DOHH2 (cell line): ENCODE data around the gene ARL4D.

Source experiments
- H3F3A ChIP-seq: fragments of 200-600 bp; sonication (generic), shearing (Covaris generic); 2 replicates; pipeline ENCODE4 v1.6.0; 2016; ENCODE audit warnings: antibody characterized with exemption, mild to moderate bottlenecking; ENCODE audit not compliant: control insufficient read depth, insufficient read depth
- H3K27ac ChIP-seq: fragments of 200-600 bp; sonication (generic); 2 replicates; pipeline ENCODE4 v1.5.1; 2014; ENCODE audit warnings: low read depth, mild to moderate bottlenecking, low read length, moderate library complexity
- H3K27me3 ChIP-seq: fragments of 200-600 bp; sonication (generic); 2 replicates; pipeline ENCODE4 v1.6.1; 2014; ENCODE audit warnings: mild to moderate bottlenecking, low read length, mixed read lengths; ENCODE audit not compliant: control insufficient read depth
- H3K36me3 ChIP-seq: fragments of 200-600 bp; sonication (generic); 2 replicates; pipeline ENCODE4 v1.6.1; 2014; ENCODE audit warnings: mild to moderate bottlenecking, low read length, moderate library complexity, mixed read lengths; ENCODE audit not compliant: control insufficient read depth
- H3K4me1 ChIP-seq: fragments of 200-600 bp; sonication (generic); 2 replicates; pipeline ENCODE4 v1.6.1; 2014; ENCODE audit warnings: mild to moderate bottlenecking, low read length, mixed read lengths; ENCODE audit not compliant: control insufficient read depth
- H3K4me2 ChIP-seq: fragments of 200-600 bp; sonication (generic); 2 replicates; pipeline ENCODE4 v1.6.0; 2014; ENCODE audit warnings: mild to moderate bottlenecking, low read length, moderate library complexity
- H3K4me3 ChIP-seq: fragments of 200-600 bp; sonication (generic); 2 replicates; pipeline ENCODE4 v1.5.1; 2014; ENCODE audit warnings: mild to moderate bottlenecking, low read length, mixed read lengths
- H3K79me2 ChIP-seq: fragments of 200-600 bp; sonication (generic); 2 replicates; pipeline ENCODE4 v1.6.1; 2014; ENCODE audit warnings: mild to moderate bottlenecking, low read length, mixed read lengths; ENCODE audit not compliant: control insufficient read depth
- H3K9me2 ChIP-seq: fragments of 200-600 bp; sonication (generic); replicated peaks from 2 replicates; pipeline ENCODE4 v1.6.1; 2014; ENCODE audit warnings: mild to moderate bottlenecking, low read length, mixed read lengths; ENCODE audit not compliant: control insufficient read depth
- H3K9me3 ChIP-seq: fragments of 200-600 bp; sonication (generic); 2 replicates; pipeline ENCODE4 v1.6.1; 2014; ENCODE audit warnings: antibody characterized with exemption, low read length, mixed read lengths; ENCODE audit not compliant: control insufficient read depth, insufficient read depth
- H4K20me1 ChIP-seq: fragments of 200-600 bp; sonication (generic); 2 replicates; pipeline ENCODE4 v1.6.0; 2014; ENCODE audit warnings: low read depth, mild to moderate bottlenecking, antibody characterized with exemption, low read length, moderate library complexity; ENCODE audit not compliant: control insufficient read depth, insufficient read depth
- EZH2phosphoT487 ChIP-seq: fragments of 200-600 bp; sonication (generic); IDR thresholded peaks from 2 replicates; pipeline ENCODE4 v1.6.1; 2017; ENCODE audit warnings: borderline replicate concordance, mild to moderate bottlenecking, antibody characterized with exemption, low read length, moderate library complexity, mixed read lengths
- TF ChIP-seq, protein P1 (sequence below): fragments of 200-600 bp; sonication (generic); IDR thresholded peaks from one replicate; pipeline ENCODE4 v1.5.1; 2014; ENCODE audit warnings: antibody characterized with exemption, mild to moderate bottlenecking, low read depth, low read length; ENCODE audit not compliant: poor library complexity, severe bottlenecking

The ARL4D gene

DNA sequence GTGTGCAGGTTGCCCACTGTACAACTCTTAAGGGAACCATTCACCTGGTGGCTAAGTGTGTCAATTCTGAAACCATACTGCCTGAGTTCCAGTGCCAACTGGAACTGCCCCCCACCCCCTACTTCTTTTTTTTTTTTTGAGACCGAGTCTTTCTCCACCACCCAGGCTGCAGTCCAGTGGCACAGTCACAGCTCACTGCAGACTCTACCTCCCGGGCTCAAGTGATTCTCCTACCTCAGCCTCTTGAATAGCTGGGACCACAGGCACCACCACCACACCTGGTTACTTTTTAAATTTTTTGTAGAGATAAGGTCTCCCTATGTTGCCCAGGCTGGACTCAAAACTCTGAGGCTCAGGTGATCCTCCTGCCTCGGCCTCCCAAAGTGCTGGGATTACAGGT, 44.6 kb downstream of the ARL4D start:
- Histone ChIP-seq H3F3A (no peaks in the 10 kb centered on the region), H3K4me3 (no peak overlapping the region), H3K27me3 (0 out of 2 replicates have a peak, but pooled peaks cover 3% of the 10 kb centered on the region), H3K27ac (no peak overlapping the region), H3K9me3 (no peaks in the 10 kb centered on the region), H4K20me1 (no peaks in the 10 kb centered on the region), H3K9me2 (no peaks in the 10 kb centered on the region), H3K36me3 (no peaks in the 10 kb centered on the region), H3K4me2 (no peak overlapping the region), H3K79me2 (no peaks in the 10 kb centered on the region), H3K4me1 (no peaks in the 10 kb centered on the region)
- TF ChIP-seq EZH2phosphoT487 = no peak
- TF ChIP-seq, protein P1, sequence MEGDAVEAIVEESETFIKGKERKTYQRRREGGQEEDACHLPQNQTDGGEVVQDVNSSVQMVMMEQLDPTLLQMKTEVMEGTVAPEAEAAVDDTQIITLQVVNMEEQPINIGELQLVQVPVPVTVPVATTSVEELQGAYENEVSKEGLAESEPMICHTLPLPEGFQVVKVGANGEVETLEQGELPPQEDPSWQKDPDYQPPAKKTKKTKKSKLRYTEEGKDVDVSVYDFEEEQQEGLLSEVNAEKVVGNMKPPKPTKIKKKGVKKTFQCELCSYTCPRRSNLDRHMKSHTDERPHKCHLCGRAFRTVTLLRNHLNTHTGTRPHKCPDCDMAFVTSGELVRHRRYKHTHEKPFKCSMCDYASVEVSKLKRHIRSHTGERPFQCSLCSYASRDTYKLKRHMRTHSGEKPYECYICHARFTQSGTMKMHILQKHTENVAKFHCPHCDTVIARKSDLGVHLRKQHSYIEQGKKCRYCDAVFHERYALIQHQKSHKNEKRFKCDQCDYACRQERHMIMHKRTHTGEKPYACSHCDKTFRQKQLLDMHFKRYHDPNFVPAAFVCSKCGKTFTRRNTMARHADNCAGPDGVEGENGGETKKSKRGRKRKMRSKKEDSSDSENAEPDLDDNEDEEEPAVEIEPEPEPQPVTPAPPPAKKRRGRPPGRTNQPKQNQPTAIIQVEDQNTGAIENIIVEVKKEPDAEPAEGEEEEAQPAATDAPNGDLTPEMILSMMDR = no peak

DNA sequence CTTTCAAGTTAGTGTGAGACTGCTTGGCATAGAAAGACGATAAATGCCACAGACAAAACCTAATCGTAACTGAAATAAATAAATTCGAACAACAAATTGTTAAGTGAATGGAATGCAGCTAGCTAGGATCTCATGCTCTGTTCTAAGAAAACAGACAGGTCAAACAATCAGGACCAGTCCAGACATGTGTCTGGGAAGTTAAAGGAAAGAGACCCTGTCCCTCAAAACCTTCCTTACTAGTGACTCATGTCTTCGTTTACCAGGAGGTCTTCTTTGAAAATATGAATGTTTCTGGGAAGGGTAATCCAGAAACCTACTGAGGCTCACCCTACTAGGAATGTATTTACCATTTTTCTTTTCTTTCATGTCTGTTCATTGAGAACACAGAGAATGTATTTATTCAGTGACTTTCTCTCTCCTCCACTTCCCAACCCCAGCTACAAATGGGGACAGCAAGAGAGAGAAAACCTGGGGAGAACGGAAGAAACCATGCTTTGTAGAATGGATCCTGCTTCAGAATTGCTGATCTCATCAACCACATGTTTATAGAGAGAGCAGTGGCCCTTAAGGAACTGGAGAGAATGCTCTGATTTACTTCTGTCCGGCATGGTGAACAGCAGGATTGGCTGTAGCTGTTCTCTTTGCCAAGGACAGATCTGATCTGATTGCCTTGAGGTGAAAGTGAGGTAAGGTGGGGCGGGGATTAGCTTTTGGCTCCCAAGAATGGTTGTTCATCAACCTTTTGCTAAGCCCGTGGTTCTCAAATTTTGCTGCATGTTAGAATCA, 45.6 kb downstream of the ARL4D start:
- Histone ChIP-seq H3K79me2 (no peaks in the 10 kb centered on the region), H3K4me3 (no peak overlapping the region), H3F3A (no peaks in the 10 kb centered on the region), H3K27ac (no peak overlapping the region), H3K4me2 (no peak overlapping the region), H4K20me1 (no peaks in the 10 kb centered on the region), H3K9me3 (no peaks in the 10 kb centered on the region), H3K9me2 (no peaks in the 10 kb centered on the region), H3K36me3 (no peaks in the 10 kb centered on the region), H3K4me1 (no peaks in the 10 kb centered on the region), H3K27me3 (0 out of 2 replicates have a peak, but pooled peaks cover 3% of the 10 kb centered on the region)
- TF ChIP-seq EZH2phosphoT487 = no peak
- TF ChIP-seq, protein P1 = no peak

DNA sequence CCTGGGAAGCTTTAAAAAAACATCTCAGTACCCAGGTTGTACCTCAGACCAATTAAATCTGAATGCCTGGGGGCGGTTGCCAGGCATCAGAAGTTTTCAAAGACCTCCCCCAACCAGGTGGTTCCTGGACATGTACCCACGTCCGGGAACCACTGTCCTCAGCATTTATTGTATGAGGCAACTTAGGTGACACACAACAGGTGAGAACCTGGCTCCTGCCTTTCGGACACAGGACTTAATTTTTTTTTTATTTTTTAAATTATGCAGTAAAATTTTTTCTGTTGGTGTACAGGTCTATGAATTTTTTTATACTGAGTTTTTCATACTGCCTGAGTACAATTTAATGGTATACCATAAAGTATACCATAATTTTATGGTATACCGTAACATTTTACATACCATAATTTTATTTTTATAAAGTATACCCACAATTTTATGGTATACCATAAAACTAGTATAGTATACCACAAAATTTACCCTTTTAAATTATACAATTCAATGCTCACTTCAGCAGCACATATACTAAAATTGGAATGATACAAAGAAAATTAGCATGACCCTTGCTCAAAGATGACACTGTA, 46.3 kb downstream of the ARL4D start:
- H3K27ac ChIP-seq = no peak overlapping the region
- no peaks in the 10 kb centered on the region for H3K79me2 ChIP-seq
- no peaks in the 10 kb centered on the region for H3K9me3 ChIP-seq
- no peaks in the 10 kb centered on the region for H3K36me3 ChIP-seq
- H3K27me3 ChIP-seq = 0 out of 2 replicates have a peak, but pooled peaks cover 3% of the 10 kb centered on the region
- TF ChIP-seq, protein P1 = no peak
- no peak for TF ChIP-seq EZH2phosphoT487
- no peaks in the 10 kb centered on the region for H3K9me2 ChIP-seq
- no peak overlapping the region for H3K4me3 ChIP-seq
- H3F3A ChIP-seq = no peaks in the 10 kb centered on the region
- H4K20me1 ChIP-seq = no peaks in the 10 kb centered on the region
- no peak overlapping the region for H3K4me2 ChIP-seq
- H3K4me1 ChIP-seq = no peaks in the 10 kb centered on the region
